Trophoblast cell (in vitro differentiated cells and primary cell): ENCODE results near the gene FER.

Experiments used
- DNase-seq, 2 donors: peaks; one replicate each; pipeline ENCODE4 v3.0.0-alpha.2; 2016
- H2AFZ ChIP-seq: 2 replicates; pipeline ENCODE4 v1.6.1; 2013; ENCODE audit warnings: low read length, moderate library complexity, mild to moderate bottlenecking; ENCODE audit not compliant: insufficient read depth, poor library complexity
- H2AK5ac ChIP-seq: 2 replicates; pipeline ENCODE4 v1.6.1; 2013; ENCODE audit warnings: mild to moderate bottlenecking, low read length
- H2BK120ac ChIP-seq: 2 replicates; pipeline ENCODE4 v1.6.1; 2013; ENCODE audit warnings: low read length, mild to moderate bottlenecking, moderate library complexity; ENCODE audit not compliant: insufficient read depth, poor library complexity
- H2BK12ac ChIP-seq: 2 replicates; pipeline ENCODE4 v1.6.1; 2013; ENCODE audit warnings: mild to moderate bottlenecking, low read length, moderate library complexity
- H2BK5ac ChIP-seq: 2 replicates; pipeline ENCODE4 v1.6.1; 2013; ENCODE audit warnings: low read length, low read depth, moderate library complexity, mild to moderate bottlenecking; ENCODE audit not compliant: poor library complexity
- H3K14ac ChIP-seq: 2 replicates; pipeline ENCODE4 v1.6.1; 2013; ENCODE audit warnings: mild to moderate bottlenecking, low read length
- H3K18ac ChIP-seq: 2 replicates; pipeline ENCODE4 v1.6.1; 2013; ENCODE audit warnings: mild to moderate bottlenecking, low read length
- H3K23ac ChIP-seq: 2 replicates; pipeline ENCODE4 v1.6.1; 2013; ENCODE audit warnings: low read length
- H3K27ac ChIP-seq: 2 replicates; pipeline ENCODE4 v1.5.1; 2013; ENCODE audit warnings: low read depth, mild to moderate bottlenecking, inconsistent platforms, low read length, moderate library complexity
- H3K27me3 ChIP-seq: 2 replicates; pipeline ENCODE4 v1.6.1; 2013; ENCODE audit warnings: inconsistent platforms, mild to moderate bottlenecking, low read length, moderate library complexity; ENCODE audit not compliant: insufficient read depth
- H3K36me3 ChIP-seq, 2 experiments: 1 replicate in 1 of 2; 2 replicates in 1 of 2; pipeline ENCODE4 v1.6.1; 2013; ENCODE audit warnings: low read length in 2 of 2, mild to moderate bottlenecking in 2 of 2, moderate library complexity in 1 of 2; ENCODE audit not compliant: insufficient read depth in 2 of 2, control insufficient read depth in 1 of 2
- H3K4ac ChIP-seq: 2 replicates; pipeline ENCODE4 v1.6.1; 2013; ENCODE audit warnings: low read depth, mild to moderate bottlenecking, low read length, moderate library complexity
- H3K4me1 ChIP-seq, 2 experiments: 1 replicate in 1 of 2; 2 replicates in 1 of 2; pipeline ENCODE4 v1.6.1; 2013; ENCODE audit warnings: low read length in 2 of 2, mild to moderate bottlenecking in 2 of 2, moderate library complexity in 1 of 2; ENCODE audit not compliant: insufficient read depth in 2 of 2, control insufficient read depth in 1 of 2
- H3K4me2 ChIP-seq: 2 replicates; pipeline ENCODE4 v1.6.1; 2013; ENCODE audit warnings: inconsistent platforms, mild to moderate bottlenecking, low read length, moderate library complexity
- H3K4me3 ChIP-seq: 2 replicates; pipeline ENCODE4 v1.5.1; 2013; ENCODE audit warnings: mild to moderate bottlenecking, low read depth, low read length, inconsistent platforms
- H3K79me1 ChIP-seq: one replicate; pipeline ENCODE4 v1.6.1; 2013; ENCODE audit warnings: low read length
- H3K79me2 ChIP-seq: 2 replicates; pipeline ENCODE4 v1.6.1; 2013; ENCODE audit warnings: low read length, mild to moderate bottlenecking; ENCODE audit not compliant: control insufficient read depth, insufficient read depth, poor library complexity
- H3K9ac ChIP-seq: 2 replicates; pipeline ENCODE4 v1.6.1; 2013; ENCODE audit warnings: mild to moderate bottlenecking, low read length
- H3K9me3 ChIP-seq: 2 replicates; pipeline ENCODE4 v1.6.1; 2013; ENCODE audit warnings: low read depth, mild to moderate bottlenecking, control low read depth, inconsistent platforms, low read length; ENCODE audit not compliant: insufficient read depth
- H4K12ac ChIP-seq: 2 replicates; pipeline ENCODE4 v1.6.1; 2013; ENCODE audit warnings: low read depth, mild to moderate bottlenecking, low read length, moderate library complexity
- H4K8ac ChIP-seq: 2 replicates; pipeline ENCODE4 v1.6.1; 2013; ENCODE audit warnings: low read depth, mild to moderate bottlenecking, low read length, moderate library complexity
- H4K91ac ChIP-seq: one replicate; pipeline ENCODE4 v1.6.1; 2013; ENCODE audit warnings: low read depth, mild to moderate bottlenecking, low read length, moderate library complexity
- WGBS: extraction: QIAGEN DNeasy Blood & Tissue Kit; methylation state at CpG from one replicate; pipeline ENCODE4 v1.1.7; 2013; ENCODE audit warnings: missing lambda C conversion rate; ENCODE audit not compliant: insufficient read length, insufficient coverage; ENCODE audit errors: extremely low coverage; 5-methylcytosine and 5-hydroxymethylcytosine counted together

Gene FER

GRCh38 chr5:109192027-109192426 lies 444.3 kb downstream of the FER start:
- H3K79me1 ChIP-seq, result no peaks in the 10 kb centered on the region
- H3K9me3 ChIP-seq, result no peaks in the 10 kb centered on the region
- H3K4me2 ChIP-seq, result no peak overlapping the region
- no CpG with 5 or more reads among the region's 1 CpG for WGBS
- no peaks in the 10 kb centered on the region for H3K79me2 ChIP-seq
- no peak for DNase-seq
- H3K14ac ChIP-seq, result no peak overlapping the region
- H4K91ac ChIP-seq, result no peak overlapping the region
- H3K23ac ChIP-seq, result no peak overlapping the region
- no peak overlapping the region for H3K4me3 ChIP-seq
- no peak overlapping the region for H2AK5ac ChIP-seq
- H3K4me1 ChIP-seq, result no peaks in the 10 kb centered on the region
- no peak overlapping the region for H4K12ac ChIP-seq
- H3K27ac ChIP-seq, result no peak overlapping the region
- H2BK12ac ChIP-seq, result no peak overlapping the region
- no peaks in the 10 kb centered on the region for H3K27me3 ChIP-seq
- no peak overlapping the region for H3K4ac ChIP-seq
- no peak overlapping the region for H2BK120ac ChIP-seq
- no peak overlapping the region for H2AFZ ChIP-seq
- no peak overlapping the region for H4K8ac ChIP-seq
- H3K9ac ChIP-seq, result no peak overlapping the region
- no peak overlapping the region for H2BK5ac ChIP-seq
- no peaks in the 10 kb centered on the region for H3K36me3 ChIP-seq
- no peak overlapping the region for H3K18ac ChIP-seq

- Histone ChIP-seq H3K79me1 (no peaks in the 10 kb centered on the region), H3K79me2 (no peaks in the 10 kb centered on the region), H3K4me3 (no peak overlapping the region), H4K8ac (no peak overlapping the region), H3K18ac (no peak overlapping the region), H3K9ac (no peak overlapping the region), H3K4me2 (no peak overlapping the region), H3K23ac (no peak overlapping the region), H2BK12ac (no peak overlapping the region), H2BK120ac (no peak overlapping the region), H3K9me3 (no peaks in the 10 kb centered on the region), H3K36me3 (no peaks in the 10 kb centered on the region), H4K12ac (no peak overlapping the region), H2AFZ (no peak overlapping the region), H4K91ac (no peak overlapping the region), H2AK5ac (no peak overlapping the region), H3K14ac (no peak overlapping the region), H3K27me3 (no peaks in the 10 kb centered on the region), H2BK5ac (no peak overlapping the region), H3K4ac (no peak overlapping the region), H3K27ac (no peak overlapping the region), H3K4me1 (no peaks in the 10 kb centered on the region)
- no CpG with 5 or more reads among the region's 6 CpGs for WGBS
- DNase-seq, result no peak
Observed at GRCh38 chr5:109192555-109193281, 445.0 kb downstream of the FER start.

GRCh38 chr5:109195667-109196066 lies 448.0 kb downstream of the FER start:
- H3K4me3 ChIP-seq, result no peak overlapping the region
- no peak overlapping the region for H2BK120ac ChIP-seq
- no peak overlapping the region for H3K14ac ChIP-seq
- H3K23ac ChIP-seq, result no peak overlapping the region
- H4K12ac ChIP-seq, result no peak overlapping the region
- no peak overlapping the region for H4K91ac ChIP-seq
- H3K4ac ChIP-seq, result no peak overlapping the region
- no peak for DNase-seq
- no peak overlapping the region for H2BK12ac ChIP-seq
- H3K9me3 ChIP-seq, result no peaks in the 10 kb centered on the region
- no CpG with 5 or more reads among the region's 2 CpGs for WGBS
- no peak overlapping the region for H3K9ac ChIP-seq
- no peak overlapping the region for H2AFZ ChIP-seq
- no peak overlapping the region for H2AK5ac ChIP-seq
- H3K27ac ChIP-seq, result no peak overlapping the region
- no peak overlapping the region for H3K4me2 ChIP-seq
- peaks cover 0 to 3% of the 10 kb centered on the region in 2 experiments for H3K4me1 ChIP-seq
- H3K27me3 ChIP-seq, result no peaks in the 10 kb centered on the region
- H2BK5ac ChIP-seq, result no peak overlapping the region
- H4K8ac ChIP-seq, result no peak overlapping the region
- no peaks in the 10 kb centered on the region for H3K36me3 ChIP-seq
- H3K79me1 ChIP-seq, result no peaks in the 10 kb centered on the region
- H3K18ac ChIP-seq, result no peak overlapping the region
- H3K79me2 ChIP-seq, result no peaks in the 10 kb centered on the region

- no CpG with 5 or more reads among the region's 2 CpGs for WGBS
- H3K79me1 ChIP-seq, result no peaks in the 10 kb centered on the region
- no peak overlapping the region for H3K14ac ChIP-seq
Observed at GRCh38 chr5:109196087-109196822, 448.6 kb downstream of the FER start.

More at GRCh38 chr5:109196087-109196822, 448.6 kb downstream of the FER start:
- Histone ChIP-seq H2AK5ac (no peak overlapping the region), H3K4ac (no peak overlapping the region), H3K9me3 (no peaks in the 10 kb centered on the region), H3K4me2 (no peak overlapping the region), H3K4me3 (no peak overlapping the region), H3K27ac (no peak overlapping the region), H3K23ac (no peak overlapping the region), H2BK5ac (no peak overlapping the region), H4K91ac (no peak overlapping the region), H3K36me3 (no peaks in the 10 kb centered on the region), H3K4me1 (peaks cover 0 to 3% of the 10 kb centered on the region in 2 experiments), H3K79me2 (no peaks in the 10 kb centered on the region), H4K8ac (no peak overlapping the region), H3K9ac (no peak overlapping the region), H3K18ac (no peak overlapping the region), H2BK12ac (no peak overlapping the region), H2BK120ac (no peak overlapping the region), H3K27me3 (no peaks in the 10 kb centered on the region), H2AFZ (no peak overlapping the region), H4K12ac (no peak overlapping the region)
- DNase-seq, result no peak
